ENCODE results near the gene FAM187B.
"Not testable (repeated sequence)": the region's sequence is repeated elsewhere in the genome, so short reads cannot be mapped to it uniquely, and the experiment has no call there.

FAM187B gene

DNA sequence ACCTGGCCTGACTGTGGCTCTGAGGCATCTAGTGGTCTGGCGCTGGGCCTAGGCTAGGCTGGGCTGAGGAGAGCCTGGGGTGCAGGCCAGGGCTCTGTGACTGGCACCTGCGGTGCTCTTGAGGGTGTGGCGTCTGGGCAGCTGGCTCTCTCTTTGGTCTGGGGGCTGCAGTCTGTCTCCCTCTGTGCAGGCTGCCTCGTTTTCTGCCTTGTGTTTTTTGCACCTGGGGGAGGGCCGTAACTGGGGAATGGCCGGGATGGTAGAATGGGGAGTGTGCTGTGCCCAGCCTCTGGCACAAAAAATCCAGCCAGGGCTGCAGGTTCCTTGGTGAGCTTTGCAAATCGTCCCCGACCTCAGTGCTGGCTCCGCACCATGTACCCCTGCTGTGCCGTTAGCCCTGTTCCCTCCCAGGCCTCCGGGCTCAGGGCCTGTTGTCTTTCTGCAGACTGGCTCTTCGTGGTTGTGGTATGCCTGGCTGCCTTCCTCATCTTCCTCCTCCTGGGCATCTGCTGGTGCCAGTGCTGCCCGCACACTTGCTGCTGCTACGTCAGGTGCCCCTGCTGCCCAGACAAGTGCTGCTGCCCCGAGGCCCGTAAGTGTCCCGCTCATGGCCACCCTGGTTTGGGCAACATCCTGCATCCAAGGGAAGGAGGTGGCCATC, 33.7 kb upstream of the FAM187B start:
- DNase-seq (ENCODE audit: low read depth) = no peak

DNA sequence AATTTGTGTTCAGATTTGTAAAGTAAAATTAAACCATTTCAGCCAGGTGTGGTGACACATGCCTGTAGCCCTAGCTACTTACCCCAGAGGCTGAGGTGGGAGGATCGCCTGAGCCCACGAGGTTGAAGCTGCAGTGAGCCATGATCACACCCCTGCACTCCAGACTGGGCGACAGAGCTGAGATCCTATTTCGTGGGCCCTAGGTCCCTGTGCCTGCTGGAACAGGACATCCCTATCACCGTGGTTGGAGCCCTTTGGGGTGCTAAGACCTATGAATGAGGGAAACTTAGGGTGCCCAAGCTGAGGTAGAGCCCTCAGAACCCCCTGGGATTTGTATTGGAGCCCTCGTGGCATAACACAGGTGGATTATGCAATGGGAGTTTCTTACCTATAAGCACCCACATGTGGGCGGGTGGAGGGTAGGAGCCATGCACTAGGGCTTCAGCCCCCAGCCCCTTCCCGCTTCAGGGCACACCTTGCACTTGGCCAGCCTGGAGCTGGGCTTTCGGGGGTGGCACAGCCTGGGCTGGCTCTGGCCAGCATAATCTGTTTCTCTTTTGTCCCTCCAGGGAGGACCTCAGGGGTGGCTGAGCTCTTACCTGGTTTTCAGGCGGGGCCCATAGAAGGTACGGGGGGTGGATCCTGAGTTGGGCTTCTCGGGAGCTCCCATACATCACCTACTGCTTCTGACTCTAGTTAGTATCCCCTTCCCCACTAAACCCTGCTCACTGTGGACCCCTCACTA, 33.0 kb upstream of the FAM187B start:
- DNase-seq (ENCODE audit: low read depth) = no peak

DNA sequence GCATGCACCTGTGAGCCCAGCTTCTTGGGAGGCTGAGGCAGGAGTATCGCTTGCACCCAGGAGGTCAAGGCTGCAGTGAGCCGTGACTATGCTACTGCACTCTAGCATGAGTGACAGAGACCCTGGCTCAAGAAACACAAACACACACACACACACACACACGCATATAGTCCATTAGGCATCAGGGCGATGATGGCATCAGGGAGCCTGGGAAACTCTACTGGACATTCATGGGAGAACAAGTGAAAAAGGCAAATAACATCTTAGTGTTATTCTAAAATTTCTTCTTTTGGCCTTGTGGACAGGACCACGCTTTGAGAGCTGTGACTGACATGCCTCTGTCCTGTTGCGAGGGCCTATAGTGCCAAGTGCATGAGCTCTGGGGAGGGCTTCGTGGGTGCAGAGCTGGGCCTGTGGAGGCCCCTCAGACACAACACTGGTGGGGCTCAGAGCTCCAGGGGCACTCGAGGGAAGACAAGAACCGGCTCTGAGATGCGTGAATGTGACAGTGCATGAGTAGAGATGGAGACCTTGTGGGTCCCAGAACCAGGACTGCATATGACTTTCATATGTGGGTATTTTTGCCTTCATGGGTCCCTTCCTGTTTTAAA, 32.3 kb upstream of the FAM187B start:
- DNase-seq (ENCODE audit: low read depth) = no peak

DNA sequence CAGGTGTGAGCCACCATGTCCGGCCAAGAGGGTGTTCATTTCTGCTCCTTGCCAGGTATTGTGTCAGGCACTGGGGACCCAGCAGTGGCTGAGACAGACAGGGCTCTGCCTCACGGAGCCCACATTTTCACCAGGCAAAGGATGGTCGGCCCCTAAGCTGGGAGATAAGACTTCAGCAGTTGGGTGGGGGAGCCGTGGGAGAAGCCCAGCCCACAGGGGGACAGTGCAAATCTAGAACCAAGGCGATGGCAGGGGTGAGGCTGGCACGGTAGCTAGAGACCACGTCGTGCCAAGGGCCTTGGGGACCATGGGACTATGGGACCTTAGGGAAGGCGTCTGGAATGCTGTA, 28.5 kb upstream of the FAM187B start:
- no peak for DNase-seq (ENCODE audit: low read depth)

DNA sequence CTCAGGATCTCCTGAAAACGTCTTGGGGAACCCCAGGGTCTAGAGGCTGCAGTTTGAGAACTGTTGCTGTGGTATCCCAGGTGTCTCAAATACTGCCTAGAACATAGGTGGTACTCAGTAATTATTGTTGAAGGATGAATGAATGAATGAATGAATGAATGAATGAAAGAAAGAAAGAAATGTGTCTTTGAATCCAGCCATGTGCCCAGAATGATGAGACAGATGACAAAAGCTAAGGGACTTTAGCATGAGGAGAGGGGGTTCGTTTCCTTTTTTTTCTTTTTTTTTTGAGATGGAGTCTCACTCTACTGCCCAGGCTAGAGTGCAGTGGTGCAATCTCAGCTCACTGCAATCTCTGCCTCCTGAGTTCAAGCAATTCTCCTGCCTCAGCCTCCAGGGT, 28.0 kb upstream of the FAM187B start:
- DNase-seq (ENCODE audit: low read depth) = no peak

DNA sequence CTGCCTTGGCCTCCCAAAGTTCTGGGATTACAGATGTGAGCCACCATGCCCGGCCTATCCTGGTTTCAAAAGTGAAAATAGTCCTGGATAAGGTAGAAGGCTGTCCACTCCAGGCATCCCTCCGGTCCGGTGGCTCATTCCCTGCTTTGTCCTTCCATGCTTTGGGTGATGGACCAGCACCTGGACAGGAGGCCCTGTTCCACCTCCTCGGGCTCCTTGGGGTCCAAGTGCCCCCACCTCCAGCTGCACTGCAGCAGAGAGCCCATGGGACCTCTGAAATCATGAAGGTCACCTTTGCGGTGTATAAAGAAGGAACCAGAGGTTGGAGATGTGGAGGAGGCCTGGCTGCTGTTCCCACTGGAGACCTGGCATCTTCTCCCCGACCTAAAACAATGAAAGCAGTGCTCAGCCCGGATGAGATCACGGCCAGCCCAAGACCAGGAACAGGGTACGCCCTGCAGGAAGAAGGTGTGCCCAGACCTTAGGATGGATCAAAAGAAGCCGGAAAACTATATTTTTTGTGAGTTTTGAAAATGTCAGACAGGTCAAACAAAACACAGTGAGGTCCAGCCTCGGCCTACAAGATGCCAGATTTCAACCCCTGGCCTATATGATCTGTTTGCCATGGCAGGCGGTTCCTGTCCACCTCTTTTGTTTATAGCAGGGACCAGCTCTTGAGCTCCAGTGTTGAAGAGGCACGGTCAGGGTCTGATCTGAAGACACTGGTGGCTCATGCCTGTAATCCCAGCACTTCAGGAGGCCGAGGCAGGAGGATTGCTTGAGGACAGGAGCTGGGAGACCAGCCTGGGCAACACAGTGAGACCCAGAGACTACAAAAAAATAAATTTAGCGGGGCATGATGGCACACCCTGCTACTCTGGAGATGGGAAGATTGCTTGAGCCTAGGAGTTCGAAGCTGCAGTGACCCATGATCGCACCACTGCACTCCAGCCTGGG, 26.1 kb upstream of the FAM187B start:
- DNase-seq (ENCODE audit: low read depth) = no peak

DNA sequence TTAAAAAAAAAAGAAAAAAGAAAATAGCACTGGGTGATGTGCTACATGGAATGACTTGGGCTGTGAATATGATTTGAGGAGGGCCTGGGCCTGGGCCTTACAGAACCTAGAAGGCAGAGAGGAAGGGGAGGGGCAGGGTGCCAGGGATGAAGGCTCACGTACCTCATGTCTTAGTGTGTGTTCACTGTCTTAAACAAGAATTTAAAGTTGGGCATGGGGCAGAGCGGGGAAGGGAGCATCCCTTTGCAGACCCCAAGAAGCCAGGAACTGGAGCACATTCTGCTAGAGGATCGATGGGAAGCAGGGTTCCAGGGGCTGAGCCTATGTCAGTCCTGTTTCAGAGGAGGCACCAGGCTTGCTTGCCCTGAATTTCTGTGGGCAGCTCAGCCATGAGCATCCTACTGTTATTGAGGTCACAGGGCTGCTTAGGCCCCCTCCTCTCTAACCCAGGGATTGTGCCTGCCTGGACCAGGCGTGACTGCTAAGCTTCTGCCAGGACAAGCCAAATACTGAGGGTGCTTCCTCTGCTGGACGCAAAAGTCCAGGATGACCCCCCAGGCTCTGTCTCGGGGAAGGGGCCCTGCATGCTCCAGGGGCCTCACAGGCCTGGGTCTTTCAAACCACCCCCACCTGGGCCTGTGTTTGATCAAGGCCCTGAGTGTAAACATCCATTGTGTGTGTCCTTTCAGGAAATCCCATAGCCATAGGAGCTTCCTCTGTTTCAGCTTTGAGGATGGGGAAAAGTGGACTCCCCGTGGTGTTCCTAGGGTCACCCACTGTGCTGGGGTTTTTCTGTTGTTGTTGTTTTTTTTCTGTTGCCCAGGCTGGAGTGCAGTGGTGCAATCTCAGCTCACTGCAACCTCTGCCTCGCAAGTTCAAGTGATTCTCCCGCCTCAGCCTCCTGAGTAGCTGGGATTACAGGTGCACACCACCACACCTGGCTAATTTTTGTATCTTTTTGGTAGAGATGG, 25.1 kb upstream of the FAM187B start:
- DNase-seq (ENCODE audit: low read depth) = no peak

DNA sequence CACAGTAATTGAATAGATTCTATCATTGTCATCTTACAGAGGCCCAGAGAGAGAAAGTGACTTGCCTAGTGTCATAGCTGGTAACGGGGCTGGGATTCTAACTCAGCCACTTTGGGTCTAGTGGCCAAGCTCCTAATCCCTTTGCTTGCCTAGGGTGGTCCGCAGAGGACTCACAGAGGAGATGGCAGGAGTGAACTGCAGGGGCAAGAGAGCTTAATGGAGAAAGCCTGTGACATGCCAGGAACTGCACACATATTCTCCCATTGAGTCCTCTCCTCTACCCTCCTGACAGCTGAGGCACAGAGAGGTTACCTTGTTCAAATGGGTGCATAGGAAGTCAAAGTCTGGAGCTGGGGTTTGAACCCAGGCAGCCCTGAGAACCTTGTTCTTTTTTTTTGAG, 22.9 kb upstream of the FAM187B start:
- no peak for DNase-seq (ENCODE audit: low read depth)

DNA sequence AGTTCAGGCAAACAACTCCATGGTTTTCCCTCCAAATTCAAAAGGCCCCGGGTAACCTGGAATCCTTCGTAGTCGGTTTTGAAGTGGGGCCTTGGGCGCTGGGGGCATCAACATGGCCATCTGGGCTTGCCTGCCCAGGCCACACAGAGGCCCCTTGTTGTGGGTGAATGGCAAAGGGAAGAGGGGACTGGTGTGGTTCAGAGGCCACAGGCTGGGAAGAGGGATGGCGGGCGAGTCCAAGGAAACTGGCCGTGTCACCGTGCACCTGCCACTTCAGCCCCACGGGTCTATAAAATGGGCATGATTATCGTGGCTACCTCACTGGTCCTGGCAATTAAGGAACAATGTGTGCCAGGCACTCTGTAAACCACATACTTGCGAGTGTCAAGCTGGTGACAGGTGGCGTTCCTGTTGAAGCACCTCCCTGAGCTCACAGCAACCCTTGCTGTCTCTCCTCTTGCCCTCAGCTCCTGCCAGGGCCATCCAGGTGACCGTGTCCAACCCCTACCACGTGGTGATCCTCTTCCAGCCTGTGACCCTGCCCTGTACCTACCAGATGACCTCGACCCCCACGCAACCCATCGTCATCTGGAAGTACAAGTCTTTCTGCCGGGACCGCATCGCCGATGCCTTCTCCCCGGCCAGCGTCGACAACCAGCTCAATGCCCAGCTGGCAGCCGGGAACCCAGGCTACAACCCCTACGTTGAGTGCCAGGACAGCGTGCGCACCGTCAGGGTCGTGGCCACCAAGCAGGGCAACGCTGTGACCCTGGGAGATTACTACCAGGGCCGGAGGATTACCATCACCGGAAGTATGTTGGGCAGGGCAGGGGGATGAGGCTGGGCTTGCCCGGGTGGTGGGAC, 21.5 kb upstream of the FAM187B start:
- no peak for DNase-seq (ENCODE audit: low read depth)

DNA sequence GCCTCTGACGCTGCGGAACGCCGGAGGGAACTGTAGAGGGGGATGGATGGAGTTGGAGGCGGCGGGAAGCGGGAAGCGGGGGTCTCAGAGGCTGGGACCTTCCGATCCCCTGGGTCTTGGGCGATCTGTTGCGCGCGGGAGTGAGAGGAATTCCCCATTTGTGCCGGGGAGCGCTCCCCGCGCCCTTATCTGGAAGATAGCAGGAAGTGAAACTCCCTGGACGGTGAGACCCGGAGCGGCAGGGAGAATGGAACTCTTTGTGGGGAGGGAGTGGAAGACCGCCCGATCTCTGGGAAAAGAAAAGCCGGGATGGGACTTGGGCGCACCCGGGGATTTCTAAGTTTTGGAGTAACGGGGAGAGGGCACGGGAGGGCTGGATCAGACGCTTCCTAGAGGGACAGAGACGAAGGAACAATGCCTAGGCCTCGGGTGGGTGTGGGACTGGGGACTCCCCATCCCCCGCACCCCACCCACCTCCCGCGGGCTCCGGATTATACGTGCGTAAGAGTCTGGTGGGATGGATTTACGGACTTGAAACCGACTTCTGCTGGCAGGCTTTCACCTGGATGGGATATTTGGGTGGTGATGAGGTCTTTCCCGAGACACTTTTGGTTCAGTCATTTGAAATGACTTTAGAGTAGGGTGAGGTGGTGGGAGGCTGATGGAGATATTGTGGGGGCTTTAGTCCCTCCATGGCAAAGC, 20.8 kb upstream of the FAM187B start:
- DNase-seq (ENCODE audit: low read depth) = no peak

DNA sequence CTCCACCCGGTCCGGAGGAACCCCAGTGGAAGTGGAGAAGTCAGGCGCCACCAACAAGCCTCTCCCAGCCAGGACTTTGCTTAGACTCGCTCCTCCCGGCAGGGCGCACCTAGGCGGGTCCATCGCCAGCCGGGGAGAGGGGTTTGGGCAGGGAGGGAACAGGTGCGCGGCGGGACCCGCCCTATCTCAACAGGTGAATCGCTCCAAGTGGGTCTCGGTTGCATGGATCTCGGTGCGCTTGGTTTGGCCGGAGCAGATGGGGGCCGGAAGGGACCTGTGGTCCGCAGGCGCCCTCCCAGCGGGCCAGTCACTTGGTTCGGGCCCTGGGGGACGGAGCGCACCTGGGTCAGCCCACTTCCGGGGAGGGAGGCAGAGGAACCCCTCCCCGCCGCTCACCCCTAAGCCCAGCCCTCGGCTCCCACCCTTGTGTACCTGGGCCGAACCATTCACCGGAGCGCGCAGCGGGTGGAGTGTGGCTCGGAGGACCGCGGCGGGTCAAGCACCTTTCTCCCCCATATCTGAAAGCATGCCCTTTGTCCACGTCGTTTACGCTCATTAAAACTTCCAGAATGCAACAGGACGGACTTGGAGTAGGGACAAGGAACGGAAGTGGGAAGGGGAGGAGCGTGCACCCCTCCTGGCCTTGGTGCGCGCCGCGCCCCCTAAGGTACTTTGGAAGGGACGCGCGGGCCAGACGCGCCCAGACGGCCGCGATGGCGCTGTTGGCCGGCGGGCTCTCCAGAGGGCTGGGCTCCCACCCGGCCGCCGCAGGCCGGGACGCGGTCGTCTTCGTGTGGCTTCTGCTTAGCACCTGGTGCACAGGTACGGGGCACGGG, 20.0 kb upstream of the FAM187B start, which contains the start of gene LSR:
Gene LSR, plus strand, starts transcription at position 693 of the 836 bp plus-strand sequence. Its CDS starts 21 bp downstream, at position 714.
- no peak for DNase-seq (ENCODE audit: low read depth)

DNA sequence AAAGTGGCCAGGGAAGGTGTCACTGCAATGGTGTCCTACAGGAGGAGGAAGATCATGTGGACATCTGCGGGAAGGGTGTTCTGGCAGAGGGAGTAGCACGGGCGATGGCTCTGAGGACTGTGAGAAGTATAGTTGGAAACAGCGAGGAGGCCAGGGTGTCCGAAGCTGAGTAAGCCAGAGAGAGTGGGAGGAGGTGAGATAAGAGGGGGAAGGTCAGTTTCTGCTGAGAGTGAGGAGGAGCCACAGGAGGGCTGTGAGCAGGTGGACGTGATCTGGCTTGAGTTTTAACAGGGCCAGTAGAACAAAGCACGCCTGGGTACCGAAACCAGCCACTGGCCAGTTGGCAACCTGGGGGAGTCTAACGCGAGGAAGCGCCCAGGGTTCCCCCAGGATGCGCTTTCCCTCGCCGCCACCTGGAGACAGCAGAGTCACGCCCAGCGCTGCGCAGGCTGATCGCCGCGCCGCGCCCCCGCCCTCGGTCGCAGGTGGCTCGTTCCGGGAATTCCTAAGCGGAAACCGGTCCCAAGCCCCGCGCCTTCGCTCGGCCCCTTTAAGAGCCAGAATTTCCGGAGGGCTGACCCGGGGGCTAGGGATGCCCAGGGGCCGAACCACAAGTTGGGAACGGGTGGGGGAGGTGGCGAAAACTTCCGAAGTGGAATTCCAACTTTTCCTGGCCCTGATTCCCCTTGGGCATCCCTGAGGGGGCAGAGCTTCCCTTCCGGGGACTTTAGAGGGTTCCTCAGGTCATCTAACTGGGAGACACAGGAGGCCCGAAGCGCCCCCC, 19.2 kb upstream of the FAM187B start:
- peak; percentile 11 for DNase-seq (ENCODE audit: low read depth)

DNA sequence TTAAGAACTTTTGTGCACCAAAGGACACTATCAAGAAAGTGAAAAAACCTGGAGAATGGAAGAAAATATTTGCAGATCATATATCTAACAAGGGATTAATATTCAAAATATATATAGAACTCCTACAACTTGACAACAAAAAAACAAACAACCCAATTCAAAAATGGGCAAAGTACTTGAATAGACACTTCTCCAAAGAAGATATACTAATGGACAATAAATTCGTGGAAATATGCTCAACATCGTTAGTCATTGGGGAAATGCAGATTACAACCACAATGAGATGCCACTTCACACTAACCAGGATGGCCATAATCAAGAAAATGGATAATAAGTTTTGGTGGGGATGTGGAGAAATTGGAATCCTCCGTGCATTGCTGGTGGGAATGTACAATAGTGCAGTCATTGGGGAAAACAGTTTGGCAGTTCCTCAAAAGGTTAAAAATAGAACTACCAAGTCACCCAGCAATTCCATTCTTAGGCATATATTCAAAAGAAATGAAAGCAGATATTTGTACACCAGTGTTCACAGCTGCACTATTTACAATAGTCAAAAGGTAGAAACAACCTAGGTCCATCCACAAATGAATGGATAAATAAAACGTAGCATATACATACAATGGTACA, 18.0 kb upstream of the FAM187B start:
- no peak for DNase-seq (ENCODE audit: low read depth)

DNA sequence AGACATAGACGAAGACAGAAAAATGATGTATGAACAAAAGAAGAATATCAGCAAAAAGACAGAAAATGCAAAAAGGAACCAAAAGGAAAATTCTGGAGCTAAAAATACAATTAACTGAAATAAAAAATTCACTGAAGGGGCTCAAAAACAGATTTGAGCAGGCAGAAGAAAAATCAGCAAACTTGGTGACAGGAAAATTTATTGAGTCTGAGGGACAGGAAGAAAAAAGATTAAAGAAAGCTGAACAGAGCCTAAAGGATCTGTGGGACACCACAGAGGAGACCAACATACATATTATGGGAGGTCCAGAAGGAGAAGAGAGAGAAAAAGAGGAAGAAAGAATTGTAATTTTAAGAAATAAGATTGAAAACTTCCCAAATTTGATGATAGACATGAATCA, 12.9 kb upstream of the FAM187B start:
- DNase-seq (ENCODE audit: low read depth) = no peak

DNA sequence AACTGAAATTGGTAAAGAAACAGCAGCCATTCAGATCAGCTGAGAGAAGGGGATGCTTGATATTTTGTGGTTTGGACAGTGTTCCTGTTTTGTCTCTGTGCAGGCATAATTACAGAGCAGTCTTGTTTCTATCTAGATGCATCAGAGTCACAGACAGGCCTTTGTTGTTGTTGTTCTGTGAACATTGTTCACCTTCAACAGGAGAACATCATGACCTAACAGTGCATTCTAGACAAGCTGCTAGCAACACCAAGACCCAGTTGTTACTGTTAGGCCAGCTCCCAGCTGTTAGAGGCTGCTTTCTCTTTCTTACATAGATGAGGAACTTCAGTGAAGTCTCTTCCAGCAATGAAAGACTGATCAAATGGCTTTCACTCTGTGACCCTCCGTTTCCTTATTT, 11.8 kb upstream of the FAM187B start:
- no peak for DNase-seq (ENCODE audit: low read depth)

DNA sequence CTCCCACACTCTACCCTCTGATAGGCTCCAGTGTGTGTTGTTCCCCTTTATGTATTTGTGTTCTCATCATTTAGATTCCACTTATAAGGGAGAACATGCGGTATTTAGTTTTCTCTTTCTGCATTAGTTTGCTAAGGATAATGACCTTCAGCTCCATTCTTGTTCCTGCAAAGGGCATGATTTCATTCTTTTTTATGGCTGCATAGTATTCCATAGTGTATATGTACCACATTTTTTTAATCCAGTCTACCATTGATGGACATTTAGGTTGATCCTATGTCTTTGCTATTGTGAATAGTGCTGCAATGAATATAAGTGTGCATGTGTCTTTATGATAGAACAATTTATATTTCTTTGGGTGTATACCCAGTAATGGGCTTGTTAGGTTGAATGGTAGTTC, 11.1 kb upstream of the FAM187B start:
- DNase-seq (ENCODE audit: low read depth) = not testable (repeated sequence)
